Activated CD8-positive, alpha-beta T cell treated with anti-CD3 and anti-CD28 coated beads for 36 hours (primary cell): Measurements from ENCODE around the gene HOXD10. TPM values are rescaled to one million over a fixed set of nuclear protein-coding genes. Genes with fewer than 3 reads are reported as not detected.

ENCODE experiments used
- ATAC-seq: fragments of 200-7000 bp; cut with Tn5 transposase; one replicate; pipeline ENCODE4 v1.10.0; 2021; ENCODE audit warnings: mild to moderate bottlenecking, moderate library complexity
- CTCF ChIA-PET: fragments of 350-600 bp; sonication (Branson Sonifier 250); formaldehyde crosslinking; loops from one replicate; lab custom pipeline; 2021; ENCODE audit warnings: antibody characterized with exemption; lab: Charles Lee
- POLR2A ChIA-PET: fragments of 350-600 bp; sonication (Branson Sonifier 250); formaldehyde crosslinking; loops from one replicate; lab custom pipeline; 2021; ENCODE audit warnings: antibody characterized with exemption; lab: Charles Lee
- DNase-seq: peaks from one replicate; pipeline ENCODE4 v3.0.0-alpha.2; 2020
- H3K27ac Mint-ChIP-seq: one replicate; pipeline ENCODE4 v1.8.0; 2021; ENCODE audit warnings: mild to moderate bottlenecking, mixed read lengths
- H3K27me3 Mint-ChIP-seq: one replicate; pipeline ENCODE4 v1.8.0; 2021; ENCODE audit warnings: mixed read lengths
- H3K36me3 Mint-ChIP-seq: one replicate; pipeline ENCODE4 v1.8.0; 2021; ENCODE audit warnings: low read depth, mixed read lengths
- H3K4me1 Mint-ChIP-seq: one replicate; pipeline ENCODE4 v1.8.0; 2021; ENCODE audit warnings: low read depth, mixed read lengths
- H3K4me3 Mint-ChIP-seq: one replicate; pipeline ENCODE4 v1.8.0; 2021; ENCODE audit warnings: mild to moderate bottlenecking, moderate library complexity, mixed read lengths
- H3K9me3 Mint-ChIP-seq: one replicate; pipeline ENCODE4 v1.8.0; 2021; ENCODE audit warnings: mixed read lengths
- CTCF ChIP-seq: fragments of 200-600 bp; IDR thresholded peaks from one replicate; pipeline ENCODE4 v1.8.0; 2022; ENCODE audit warnings: antibody characterized with exemption, mild to moderate bottlenecking
- intact Hi-C: fragments of 100-400 bp; cut with micrococcal nuclease; formaldehyde crosslinking; loops from one replicate; pipeline ENCODE4 v1.10.0; 2022
- total RNA-seq, 2 experiments: library from RNA; stranded (reverse); gene quantifications; one replicate each; pipeline ENCODE4 v1.2.3, GENCODE V29; 2021

HOXD10 gene
- total RNA-seq, 2 experiments from 2014 or later = not detected

GRCh38 chr2:176135035-176135440 lies 18.5 kb downstream of the HOXD10 start:
- ChIA-PET POLR2A (no interaction called here), CTCF (interaction anchor here (1.4 to 9.8 kb wide), 2 partner anchors 320 to 518 kb away, joined by 4 to 95 read pairs; no protein-coding TSS in a partner anchor)
- intact Hi-C loops = no loop called here
- no peak for TF ChIP-seq CTCF
- Mint-ChIP-seq H3K4me3 (no peak overlapping the region), H3K9me3 (no peaks in the 10 kb centered on the region), H3K27ac (no peak overlapping the region), H3K4me1 (peaks cover 30% of the 10 kb centered on the region), H3K27me3 (peaks cover 83% of the 10 kb centered on the region), H3K36me3 (peaks cover 5% of the 10 kb centered on the region)
- ATAC-seq (no peak), DNase-seq (no peak)

- DNase-seq = no peak
- Mint-ChIP-seq H3K9me3 (no peaks in the 10 kb centered on the region), H3K36me3 (peaks cover 5% of the 10 kb centered on the region), H3K27ac (no peak overlapping the region), H3K4me1 (peaks cover 33% of the 10 kb centered on the region), H3K27me3 (peaks cover 80% of the 10 kb centered on the region), H3K4me3 (no peak overlapping the region)
- intact Hi-C loops = no loop called here
- CTCF ChIA-PET = interaction anchor here (0.8 to 5.4 kb wide), 4 partner anchors 9 to 515 kb away, joined by 3 to 33 read pairs (median 4); no protein-coding TSS in a partner anchor
- ATAC-seq = no peak
- POLR2A ChIA-PET = no interaction called here
- no peak for TF ChIP-seq CTCF
Measured at GRCh38 chr2:176136374-176137251, 20.0 kb downstream of the HOXD10 start.

- CTCF ChIA-PET = interaction anchor here (0.8 to 5.4 kb wide), 3 partner anchors 9 to 514 kb away, joined by 3 to 33 read pairs (median 11); no protein-coding TSS in a partner anchor
- H3K27ac Mint-ChIP-seq = no peak overlapping the region
- POLR2A ChIA-PET = no interaction called here
- no peak overlapping the region for H3K4me3 Mint-ChIP-seq
- H3K36me3 Mint-ChIP-seq = peaks cover 5% of the 10 kb centered on the region
- intact Hi-C loops = no loop called here
- no peaks in the 10 kb centered on the region for H3K9me3 Mint-ChIP-seq
- DNase-seq = no peak
- H3K4me1 Mint-ChIP-seq = peaks cover 31% of the 10 kb centered on the region
- no peak for ATAC-seq
- no peak for TF ChIP-seq CTCF
- peaks cover 80% of the 10 kb centered on the region for H3K27me3 Mint-ChIP-seq
Measured at GRCh38 chr2:176137252-176137580, 20.6 kb downstream of the HOXD10 start.

- ChIA-PET POLR2A (no interaction called here), CTCF (interaction anchor here (1.5 to 8.4 kb wide), 5 partner anchors 17 to 513 kb away, joined by 4 to 117 read pairs (median 11); no protein-coding TSS in a partner anchor)
- H3K4me3 Mint-ChIP-seq = no peak overlapping the region
- intact Hi-C loops = no loop called here
- no peak for DNase-seq
- H3K27me3 Mint-ChIP-seq = peaks cover 76% of the 10 kb centered on the region
- H3K9me3 Mint-ChIP-seq = no peaks in the 10 kb centered on the region
- ATAC-seq = no peak
- H3K4me1 Mint-ChIP-seq = peaks cover 27% of the 10 kb centered on the region
- peaks cover 5% of the 10 kb centered on the region for H3K36me3 Mint-ChIP-seq
- TF ChIP-seq CTCF = no peak
- no peak overlapping the region for H3K27ac Mint-ChIP-seq
Measured at GRCh38 chr2:176137906-176138305, 21.3 kb downstream of the HOXD10 start.

GRCh38 chr2:176138526-176138922 lies 21.9 kb downstream of the HOXD10 start:
- H3K27ac Mint-ChIP-seq = no peak overlapping the region
- ChIA-PET CTCF (interaction anchor here (0.9 to 8.4 kb wide), 12 partner anchors 11 to 1000 kb away, joined by 3 to 117 read pairs (median 6); partner anchors contain the start of gene HOXD8), POLR2A (no interaction called here)
- H3K36me3 Mint-ChIP-seq = peaks cover 5% of the 10 kb centered on the region
- H3K4me1 Mint-ChIP-seq = peaks cover 27% of the 10 kb centered on the region
- no peak overlapping the region for H3K4me3 Mint-ChIP-seq
- peaks cover 73% of the 10 kb centered on the region for H3K27me3 Mint-ChIP-seq
- intact Hi-C loops = no loop called here
- ATAC-seq (no peak), DNase-seq (no peak)
- no peak for TF ChIP-seq CTCF
- no peaks in the 10 kb centered on the region for H3K9me3 Mint-ChIP-seq
